LNCAP (cell line): ENCODE results near the gene PLCD4.

Experiments used
- CTCF ChIP-seq: fragments of 450-650 bp; IDR thresholded peaks from 2 replicates; pipeline ENCODE4 v1.5.1; 2017; ENCODE audit warnings: mild to moderate bottlenecking

The PLCD4 gene

GRCh38 chr2:218671654-218672566 lies 64.2 kb downstream of the PLCD4 start, which contains the start of the genes RNF25 and STK36:
Gene RNF25, minus strand, starts transcription at chr2:218672002. Its CDS starts 32 bp downstream, at chr2:218671970.
Gene STK36, plus strand, starts transcription at chr2:218672086. Its CDS starts 744 bp downstream, at chr2:218672830.
- TF ChIP-seq CTCF: no peak

- TF ChIP-seq CTCF: no peak
Measured at GRCh38 chr2:218679119-218679518, 71.4 kb downstream of the PLCD4 start.

- no peak for TF ChIP-seq CTCF
Measured at GRCh38 chr2:218680061-218680460, 72.4 kb downstream of the PLCD4 start.
